HEK293 (cell line): Measurements from ENCODE around the gene HADHB.

Source experiments
- CTCF ChIA-PET: fragments of 350-600 bp; formaldehyde crosslinking; extraction: SDS; loops from one replicate; lab custom pipeline; 2021; ENCODE audit warnings: antibody characterized with exemption; lab: Yijun Ruan, JAX
- POLR2A ChIA-PET: fragments of 300-600 bp; formaldehyde crosslinking; extraction: SDS; loops from one replicate; lab custom pipeline; 2020; ENCODE audit warnings: antibody characterized with exemption, inconsistent platforms; lab: Yijun Ruan, JAX
- H3K27ac ChIP-seq: fragments of 200-500 bp; sonication (Bioruptor generic); 2 replicates; pipeline ENCODE4 v1.5.1; 2014; ENCODE audit warnings: low read depth, low read length, control low read depth, inconsistent platforms; ENCODE audit errors: extremely low read depth
- H3K36me3 ChIP-seq, 2 experiments: fragments of 200-500 bp in 1 of 2; sonication (Bioruptor generic) in 1 of 2; 1 replicate in 1 of 2; 2 replicates in 1 of 2; pipeline ENCODE4 v1.5.1; 2014 to 2017; ENCODE audit warnings: inconsistent platforms in 2 of 2, low read length in 2 of 2; ENCODE audit not compliant: control insufficient read depth in 2 of 2, insufficient read depth in 1 of 2
- H3K4me1 ChIP-seq: fragments of 200-500 bp; sonication (Bioruptor generic); 2 replicates; pipeline ENCODE4 v1.5.1; 2014; ENCODE audit warnings: mild to moderate bottlenecking, low read length, inconsistent platforms; ENCODE audit not compliant: control insufficient read depth, insufficient read depth
- H3K4me3 ChIP-seq: 2 replicates; pipeline ENCODE4 v1.5.1; 2011; ENCODE audit warnings: low read depth, mild to moderate bottlenecking, control low read depth, low read length, moderate library complexity
- H3K9me3 ChIP-seq: fragments of 200-500 bp; sonication (Bioruptor generic); 2 replicates; pipeline ENCODE4 v1.5.1; 2014; ENCODE audit warnings: low read depth, low read length, inconsistent platforms; ENCODE audit not compliant: control insufficient read depth, insufficient read depth
- GFI1B ChIP-seq: fragments of 450-650 bp; formaldehyde crosslinking; IDR thresholded peaks from 2 replicates; pipeline ENCODE4 v1.5.1; 2016; ENCODE audit warnings: missing biosample characterization, missing genetic modification characterization
- IKZF3 ChIP-seq: fragments of 450-650 bp; IDR thresholded peaks from 2 replicates; pipeline ENCODE4 v1.5.0; 2018; ENCODE audit warnings: missing biosample characterization, mild to moderate bottlenecking, missing genetic modification characterization, moderate library complexity
- MYNN ChIP-seq: fragments of 450-650 bp; formaldehyde crosslinking; IDR thresholded peaks from 2 replicates; pipeline ENCODE4 v1.5.1; 2016; ENCODE audit warnings: missing biosample characterization, missing genetic modification characterization, borderline replicate concordance
- REST ChIP-seq: fragments of 450-650 bp; formaldehyde crosslinking; IDR thresholded peaks from 2 replicates; pipeline ENCODE4 v1.5.1; 2016; ENCODE audit warnings: missing biosample characterization, missing genetic modification characterization
- ZBTB1 ChIP-seq: fragments of 450-650 bp; formaldehyde crosslinking; IDR thresholded peaks from 2 replicates; pipeline ENCODE4 v1.5.1; 2016; ENCODE audit warnings: missing biosample characterization, missing genetic modification characterization
- ZNF292 ChIP-seq: fragments of 450-650 bp; formaldehyde crosslinking; IDR thresholded peaks from 2 replicates; pipeline ENCODE4 v1.5.1; 2016; ENCODE audit warnings: low read depth, missing biosample characterization, missing genetic modification characterization, borderline replicate concordance
- ZNF350 ChIP-seq: fragments of 450-650 bp; formaldehyde crosslinking; IDR thresholded peaks from 2 replicates; pipeline ENCODE4 v1.5.0; 2017; ENCODE audit warnings: missing biosample characterization, mild to moderate bottlenecking, missing genetic modification characterization
- ZNF521 ChIP-seq: fragments of 450-650 bp; formaldehyde crosslinking; IDR thresholded peaks from 2 replicates; pipeline ENCODE4 v1.5.1; 2017; ENCODE audit warnings: missing biosample characterization, mild to moderate bottlenecking, missing genetic modification characterization
- ZNF660 ChIP-seq: fragments of 450-650 bp; IDR thresholded peaks from 2 replicates; pipeline ENCODE4 v1.5.1; 2018; ENCODE audit warnings: missing biosample characterization, mild to moderate bottlenecking, missing genetic modification characterization
- ZNF791 ChIP-seq: fragments of 450-650 bp; formaldehyde crosslinking; IDR thresholded peaks from 2 replicates; pipeline ENCODE4 v1.5.1; 2016; ENCODE audit warnings: missing biosample characterization, missing genetic modification characterization
- TF ChIP-seq, protein P1 (sequence below): fragments of 450-650 bp; formaldehyde crosslinking; conservative IDR thresholded peaks from 2 replicates; pipeline ENCODE4 v1.5.1; 2016; ENCODE audit warnings: low read depth, missing biosample characterization, missing genetic modification characterization
- TF ChIP-seq, protein P2 (sequence below): IDR thresholded peaks from 2 replicates; pipeline ENCODE4 v1.6.1; 2011; ENCODE audit warnings: mild to moderate bottlenecking, low read depth, low read length, borderline replicate concordance
- TF ChIP-seq, protein P3 (sequence below): fragments of 450-650 bp; formaldehyde crosslinking; IDR thresholded peaks from 2 replicates; pipeline ENCODE4 v1.5.1; 2017; ENCODE audit warnings: missing biosample characterization, mild to moderate bottlenecking, missing genetic modification characterization, moderate library complexity

HADHB gene

DNA sequence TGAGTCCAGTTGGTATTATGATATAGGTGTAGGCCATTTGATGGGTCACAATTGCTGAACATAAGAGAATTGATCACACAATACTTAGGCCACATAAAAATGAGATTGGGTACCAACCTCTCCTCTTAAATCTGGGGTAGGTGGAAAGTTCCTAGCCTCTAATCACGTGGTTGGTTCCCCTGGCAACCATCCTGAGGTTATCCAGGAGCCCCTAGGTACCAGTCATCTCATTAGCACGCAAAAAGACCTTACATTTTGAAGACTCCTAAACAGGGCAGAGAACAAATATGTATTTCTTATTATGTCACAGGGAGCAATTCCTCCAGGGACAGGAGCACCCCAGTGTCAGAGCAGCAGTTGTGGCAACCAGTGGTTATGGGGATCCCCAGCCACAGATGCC lies 88.6 kb downstream of the HADHB start:
- POLR2A ChIA-PET, result no interaction called here
- no peak overlapping the region for H3K27ac ChIP-seq
- H3K4me1 ChIP-seq, result no peaks in the 10 kb centered on the region
- CTCF ChIA-PET, result interaction anchor here (0.7 kb wide), 1 partner anchor 188 kb away, joined by 3 read pairs; no protein-coding TSS in a partner anchor
- H3K9me3 ChIP-seq, result no peaks in the 10 kb centered on the region
- H3K4me3 ChIP-seq, result no peak overlapping the region
- TF ChIP-seq REST (tag by site-specific recombination) (no peak), ZNF660 (tag by site-specific recombination) (no peak), MYNN (tag by site-specific recombination) (no peak), GFI1B (tag by site-specific recombination) (no peak)
- TF ChIP-seq, all 188 proteins: peak for 0
- H3K36me3 ChIP-seq, result no peaks in the 10 kb centered on the region

- POLR2A ChIA-PET, result no interaction called here
- H3K4me3 ChIP-seq, result no peak overlapping the region
Observed at GRCh38 chr2:26335231-26335630, 90.5 kb downstream of the HADHB start.

GRCh38 chr2:26336719-26337118 lies 92.0 kb downstream of the HADHB start:
- Histone ChIP-seq H3K9me3 (no peaks in the 10 kb centered on the region), H3K4me3 (no peak overlapping the region), H3K27ac (no peak overlapping the region), H3K4me1 (no peaks in the 10 kb centered on the region), H3K36me3 (no peaks in the 10 kb centered on the region)
- TF ChIP-seq, protein P1, sequence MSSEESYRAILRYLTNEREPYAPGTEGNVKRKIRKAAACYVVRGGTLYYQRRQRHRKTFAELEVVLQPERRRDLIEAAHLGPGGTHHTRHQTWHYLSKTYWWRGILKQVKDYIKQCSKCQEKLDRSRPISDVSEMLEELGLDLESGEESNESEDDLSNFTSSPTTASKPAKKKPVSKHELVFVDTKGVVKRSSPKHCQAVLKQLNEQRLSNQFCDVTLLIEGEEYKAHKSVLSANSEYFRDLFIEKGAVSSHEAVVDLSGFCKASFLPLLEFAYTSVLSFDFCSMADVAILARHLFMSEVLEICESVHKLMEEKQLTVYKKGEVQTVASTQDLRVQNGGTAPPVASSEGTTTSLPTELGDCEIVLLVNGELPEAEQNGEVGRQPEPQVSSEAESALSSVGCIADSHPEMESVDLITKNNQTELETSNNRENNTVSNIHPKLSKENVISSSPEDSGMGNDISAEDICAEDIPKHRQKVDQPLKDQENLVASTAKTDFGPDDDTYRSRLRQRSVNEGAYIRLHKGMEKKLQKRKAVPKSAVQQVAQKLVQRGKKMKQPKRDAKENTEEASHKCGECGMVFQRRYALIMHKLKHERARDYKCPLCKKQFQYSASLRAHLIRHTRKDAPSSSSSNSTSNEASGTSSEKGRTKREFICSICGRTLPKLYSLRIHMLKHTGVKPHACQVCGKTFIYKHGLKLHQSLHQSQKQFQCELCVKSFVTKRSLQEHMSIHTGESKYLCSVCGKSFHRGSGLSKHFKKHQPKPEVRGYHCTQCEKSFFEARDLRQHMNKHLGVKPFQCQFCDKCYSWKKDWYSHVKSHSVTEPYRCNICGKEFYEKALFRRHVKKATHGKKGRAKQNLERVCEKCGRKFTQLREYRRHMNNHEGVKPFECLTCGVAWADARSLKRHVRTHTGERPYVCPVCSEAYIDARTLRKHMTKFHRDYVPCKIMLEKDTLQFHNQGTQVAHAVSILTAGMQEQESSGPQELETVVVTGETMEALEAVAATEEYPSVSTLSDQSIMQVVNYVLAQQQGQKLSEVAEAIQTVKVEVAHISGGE (tag by site-specific recombination), result no peak
- TF ChIP-seq ZNF791 (tag by site-specific recombination) (no peak), ZBTB1 (tag by site-specific recombination) (no peak), IKZF3 (tag by site-specific recombination) (no peak)
- TF ChIP-seq, protein P2, sequence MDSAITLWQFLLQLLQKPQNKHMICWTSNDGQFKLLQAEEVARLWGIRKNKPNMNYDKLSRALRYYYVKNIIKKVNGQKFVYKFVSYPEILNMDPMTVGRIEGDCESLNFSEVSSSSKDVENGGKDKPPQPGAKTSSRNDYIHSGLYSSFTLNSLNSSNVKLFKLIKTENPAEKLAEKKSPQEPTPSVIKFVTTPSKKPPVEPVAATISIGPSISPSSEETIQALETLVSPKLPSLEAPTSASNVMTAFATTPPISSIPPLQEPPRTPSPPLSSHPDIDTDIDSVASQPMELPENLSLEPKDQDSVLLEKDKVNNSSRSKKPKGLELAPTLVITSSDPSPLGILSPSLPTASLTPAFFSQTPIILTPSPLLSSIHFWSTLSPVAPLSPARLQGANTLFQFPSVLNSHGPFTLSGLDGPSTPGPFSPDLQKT, result no peak
- ChIA-PET CTCF (interaction anchor here (0.6 kb wide), 2 partner anchors 11 to 78 kb away, joined by 3 read pairs; no protein-coding TSS in a partner anchor), POLR2A (no interaction called here)

More at GRCh38 chr2:26335231-26335630, 90.5 kb downstream of the HADHB start:
- Histone ChIP-seq H3K27ac (no peak overlapping the region), H3K36me3 (no peaks in the 10 kb centered on the region), H3K4me1 (no peaks in the 10 kb centered on the region), H3K9me3 (no peaks in the 10 kb centered on the region)
- CTCF ChIA-PET, result interaction anchor here (1.0 kb wide), 1 partner anchor 243 kb away, joined by 3 read pairs; no protein-coding TSS in a partner anchor
- TF ChIP-seq ZNF292 (no peak), ZNF521 (no peak), ZNF350 (tag by site-specific recombination) (no peak), ZNF791 (tag by site-specific recombination) (no peak)
- TF ChIP-seq, protein P3, sequence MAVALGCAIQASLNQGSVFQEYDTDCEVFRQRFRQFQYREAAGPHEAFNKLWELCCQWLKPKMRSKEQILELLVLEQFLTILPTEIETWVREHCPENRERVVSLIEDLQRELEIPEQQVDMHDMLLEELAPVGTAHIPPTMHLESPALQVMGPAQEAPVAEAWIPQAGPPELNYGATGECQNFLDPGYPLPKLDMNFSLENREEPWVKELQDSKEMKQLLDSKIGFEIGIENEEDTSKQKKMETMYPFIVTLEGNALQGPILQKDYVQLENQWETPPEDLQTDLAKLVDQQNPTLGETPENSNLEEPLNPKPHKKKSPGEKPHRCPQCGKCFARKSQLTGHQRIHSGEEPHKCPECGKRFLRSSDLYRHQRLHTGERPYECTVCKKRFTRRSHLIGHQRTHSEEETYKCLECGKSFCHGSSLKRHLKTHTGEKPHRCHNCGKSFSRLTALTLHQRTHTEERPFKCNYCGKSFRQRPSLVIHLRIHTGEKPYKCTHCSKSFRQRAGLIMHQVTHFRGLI (tag by site-specific recombination), result no peak
- TF ChIP-seq, all 188 proteins: peak for 0
